Osteocyte (in vitro differentiated cells): ENCODE data around the gene TACC2. TPM values are rescaled to one million over a fixed set of nuclear protein-coding genes. Genes with fewer than 3 reads are reported as not detected.

Experiments
- DNase-seq: peaks from one replicate; pipeline ENCODE4 v3.0.0; 2021; ENCODE audit warnings: mixed read lengths; ENCODE audit not compliant: unreplicated experiment; ENCODE audit errors: extremely low spot score
- H3K27ac Mint-ChIP-seq: one replicate; pipeline ENCODE4 v1.8.0; 2021; ENCODE audit warnings: mild to moderate bottlenecking, mixed read lengths; ENCODE audit not compliant: unreplicated experiment
- H3K27me3 Mint-ChIP-seq: one replicate; pipeline ENCODE4 v1.8.0; 2021; ENCODE audit warnings: mixed read lengths; ENCODE audit not compliant: unreplicated experiment
- H3K36me3 Mint-ChIP-seq: one replicate; pipeline ENCODE4 v1.8.0; 2021; ENCODE audit warnings: mixed read lengths; ENCODE audit not compliant: unreplicated experiment
- H3K4me1 Mint-ChIP-seq: one replicate; pipeline ENCODE4 v1.8.0; 2021; ENCODE audit warnings: mixed read lengths; ENCODE audit not compliant: unreplicated experiment
- H3K4me3 Mint-ChIP-seq: one replicate; pipeline ENCODE4 v1.8.0; 2021; ENCODE audit warnings: mild to moderate bottlenecking, moderate library complexity, mixed read lengths; ENCODE audit not compliant: unreplicated experiment
- H3K9me3 Mint-ChIP-seq: one replicate; pipeline ENCODE4 v1.8.0; 2021; ENCODE audit warnings: mixed read lengths; ENCODE audit not compliant: unreplicated experiment
- CTCF ChIP-seq: fragments of 200-600 bp; sonication (generic); IDR thresholded peaks from 2 replicates; pipeline ENCODE4 v1.5.0; 2021; ENCODE audit warnings: antibody characterized with exemption, mild to moderate bottlenecking, moderate library complexity
- total RNA-seq: library from RNA; stranded (reverse); gene quantifications from 2 replicates; pipeline ENCODE4 v1.2.1, GENCODE V29; 2021

The TACC2 gene
- total RNA-seq, 1 donor from 2014 or later: 64.2 TPM

- no peak overlapping the region for H3K4me3 Mint-ChIP-seq
- no peaks in the 10 kb centered on the region for H3K9me3 Mint-ChIP-seq
- no peaks in the 10 kb centered on the region for H3K4me1 Mint-ChIP-seq
- H3K27ac Mint-ChIP-seq: no peak overlapping the region
- TF ChIP-seq CTCF: no peak
- DNase-seq: no peak
- peaks cover 11% of the 10 kb centered on the region for H3K27me3 Mint-ChIP-seq
- H3K36me3 Mint-ChIP-seq: no peaks in the 10 kb centered on the region
These were observed 40.7 kb downstream of the TACC2 start for GRCh38 chr10:122029499-122030199.

GRCh38 chr10:122030200-122030552 lies 41.2 kb downstream of the TACC2 start:
- Mint-ChIP-seq H3K27ac (no peak overlapping the region), H3K27me3 (peaks cover 11% of the 10 kb centered on the region), H3K4me3 (no peak overlapping the region), H3K9me3 (no peaks in the 10 kb centered on the region), H3K36me3 (no peaks in the 10 kb centered on the region), H3K4me1 (no peaks in the 10 kb centered on the region)
- no peak for TF ChIP-seq CTCF
- DNase-seq: no peak

- no peak overlapping the region for H3K27ac Mint-ChIP-seq
- H3K4me3 Mint-ChIP-seq: no peak overlapping the region
- H3K9me3 Mint-ChIP-seq: no peaks in the 10 kb centered on the region
- peaks cover 15% of the 10 kb centered on the region for H3K27me3 Mint-ChIP-seq
- TF ChIP-seq CTCF: no peak
- H3K4me1 Mint-ChIP-seq: no peaks in the 10 kb centered on the region
- H3K36me3 Mint-ChIP-seq: no peaks in the 10 kb centered on the region
- no peak for DNase-seq
These were observed 44.4 kb downstream of the TACC2 start for GRCh38 chr10:122033224-122033926.

DNA sequence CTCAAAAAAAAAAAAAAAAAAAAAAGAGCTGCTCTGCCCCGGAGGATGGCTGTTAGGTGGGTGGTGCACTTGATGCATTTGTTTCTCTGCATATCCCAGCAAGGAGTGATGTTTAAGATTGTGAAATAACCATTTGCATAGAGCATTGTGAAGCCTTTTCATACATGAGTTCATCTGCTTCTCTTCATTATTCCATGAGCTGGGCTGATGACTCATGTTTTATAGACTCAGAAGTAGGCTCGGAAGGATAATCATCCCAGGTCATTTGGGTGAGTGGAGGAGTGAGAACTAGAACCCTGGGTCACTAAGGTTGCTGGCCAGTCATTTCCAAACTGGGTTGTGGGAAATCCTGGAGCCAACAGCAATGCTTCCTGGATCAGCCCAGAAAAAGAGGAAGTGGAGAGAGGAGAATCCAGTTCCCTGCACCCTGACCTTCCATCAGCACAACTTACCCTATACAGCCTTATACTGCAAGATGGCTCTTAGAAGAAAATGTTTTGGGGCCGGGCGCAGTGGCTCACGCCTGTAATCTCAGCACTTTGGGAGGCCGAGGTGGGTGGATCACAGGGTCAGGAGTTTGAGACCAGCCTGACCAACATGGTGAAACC lies 45.3 kb downstream of the TACC2 start:
- Mint-ChIP-seq H3K36me3 (no peaks in the 10 kb centered on the region), H3K27ac (no peak overlapping the region), H3K9me3 (no peaks in the 10 kb centered on the region), H3K27me3 (peaks cover 17% of the 10 kb centered on the region), H3K4me1 (no peaks in the 10 kb centered on the region), H3K4me3 (no peak overlapping the region)
- no peak for TF ChIP-seq CTCF
- no peak for DNase-seq

DNA sequence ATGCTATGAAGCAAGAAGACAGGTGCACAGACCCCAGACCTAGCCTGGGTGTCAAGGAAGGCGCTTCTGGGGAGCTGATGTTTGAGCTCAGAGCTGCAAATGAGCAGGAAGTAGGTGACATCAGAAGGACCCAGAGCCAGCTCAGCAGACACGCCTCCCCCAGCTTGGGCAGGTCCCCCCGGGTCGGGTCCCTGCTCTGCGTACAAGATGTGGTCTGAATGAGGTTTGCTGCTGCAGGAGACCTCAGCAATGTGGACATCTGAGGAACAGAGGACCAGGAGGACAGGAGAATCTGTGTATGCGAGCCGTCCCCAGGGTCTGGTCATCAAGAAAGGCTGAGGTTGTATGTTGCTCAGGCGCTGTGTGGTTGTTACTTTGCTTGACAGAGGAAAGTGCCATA lies 51.8 kb downstream of the TACC2 start:
- Mint-ChIP-seq H3K4me3 (no peak overlapping the region), H3K9me3 (no peaks in the 10 kb centered on the region), H3K27me3 (peaks cover 18% of the 10 kb centered on the region), H3K4me1 (peaks cover 11% of the 10 kb centered on the region), H3K36me3 (no peaks in the 10 kb centered on the region), H3K27ac (no peak overlapping the region)
- no peak for DNase-seq
- TF ChIP-seq CTCF: no peak
